ENCODE results near the gene MB. TPM values are rescaled to one million over a fixed set of nuclear protein-coding genes. Genes with fewer than 3 reads are reported as not detected.

Gene MB
- total RNA-seq, 2 experiments from 2014 or later: not detected

GRCh38 chr22:35598396-35598710 is 18.8 kb downstream of the MB start:
- Histone ChIP-seq H3K27me3 (ENCODE audit: control insufficient read depth in 1 of 2, insufficient read depth in 2 of 2, low read length in 2 of 2) (no peaks in the 10 kb centered on the region), H3K36me3 (ENCODE audit: insufficient read depth, low read length) (no peaks in the 10 kb centered on the region), H3K4me3 (ENCODE audit: low read length) (no peak overlapping the region), H3K4me1 (ENCODE audit: insufficient read depth, low read length) (no peaks in the 10 kb centered on the region), H3K9me3 (ENCODE audit: control insufficient read depth in 1 of 2, insufficient read depth in 1 of 2, low read length in 2 of 2) (no peaks in the 10 kb centered on the region), H3K27ac (ENCODE audit: low read depth in 1 of 2, low read length in 2 of 2) (no peak overlapping the region)
- TF ChIP-seq CTCF (IDR thresholded peaks at IDR 0.05): no peak
- ChIA-PET CTCF (no interaction called here), POLR2A (interaction anchor here (0.6 kb wide), 1 partner anchor 65 kb away, joined by 3 read pairs; no protein-coding TSS in a partner anchor)
- DNase-seq (no peak), ATAC-seq (ENCODE audit: poor library complexity) (no peak)
- intact Hi-C loops (cut with DNase I, micrococcal nuclease): no loop called here
- Mint-ChIP-seq H3K4me1 (ENCODE audit: low read depth) (no peaks in the 10 kb centered on the region), H3K27me3 (no peaks in the 10 kb centered on the region), H3K9me3 (no peaks in the 10 kb centered on the region), H3K27ac (no peak overlapping the region), H3K36me3 (ENCODE audit: low read depth) (no peaks in the 10 kb centered on the region), H3K4me3 (no peak overlapping the region)

- H3K36me3 ChIP-seq (ENCODE audit: insufficient read depth, low read length): no peaks in the 10 kb centered on the region
- no peak overlapping the region for H3K4me3 ChIP-seq (ENCODE audit: low read length)
- Mint-ChIP-seq H3K27ac (no peak overlapping the region), H3K4me3 (no peak overlapping the region), H3K36me3 (ENCODE audit: low read depth) (no peaks in the 10 kb centered on the region), H3K9me3 (no peaks in the 10 kb centered on the region), H3K27me3 (no peaks in the 10 kb centered on the region), H3K4me1 (ENCODE audit: low read depth) (no peaks in the 10 kb centered on the region)
- H3K9me3 ChIP-seq (ENCODE audit: control insufficient read depth in 1 of 2, insufficient read depth in 1 of 2, low read length in 2 of 2): no peaks in the 10 kb centered on the region
- TF ChIP-seq CTCF (IDR thresholded peaks at IDR 0.05): no peak
- H3K4me1 ChIP-seq (ENCODE audit: insufficient read depth, low read length): no peaks in the 10 kb centered on the region
- DNase-seq (no peak), ATAC-seq (ENCODE audit: poor library complexity) (no peak)
- H3K27ac ChIP-seq (ENCODE audit: low read depth in 1 of 2, low read length in 2 of 2): no peak overlapping the region
- CTCF ChIA-PET: no interaction called here
- POLR2A ChIA-PET: no interaction called here
- H3K27me3 ChIP-seq (ENCODE audit: control insufficient read depth in 1 of 2, insufficient read depth in 2 of 2, low read length in 2 of 2): no peaks in the 10 kb centered on the region
- intact Hi-C loops (cut with DNase I, micrococcal nuclease): loop anchor here in 1 of 2 experiments (2.0 kb wide), 1 partner anchor 315 kb away; no protein-coding TSS in a partner anchor
Measured at GRCh38 chr22:35597692-35598395, 19.3 kb downstream of the MB start.

- no peak overlapping the region for H3K27ac Mint-ChIP-seq
- no peaks in the 10 kb centered on the region for H3K36me3 ChIP-seq (ENCODE audit: insufficient read depth, low read length)
- no peak overlapping the region for H3K4me3 Mint-ChIP-seq
- H3K4me1 Mint-ChIP-seq (ENCODE audit: low read depth): no peaks in the 10 kb centered on the region
- no peak for TF ChIP-seq CTCF (IDR thresholded peaks at IDR 0.05)
- no peaks in the 10 kb centered on the region for H3K27me3 ChIP-seq (ENCODE audit: control insufficient read depth in 1 of 2, insufficient read depth in 2 of 2, low read length in 2 of 2)
- H3K9me3 ChIP-seq (ENCODE audit: control insufficient read depth in 1 of 2, insufficient read depth in 1 of 2, low read length in 2 of 2): no peaks in the 10 kb centered on the region
- ChIA-PET POLR2A (no interaction called here), CTCF (no interaction called here)
- H3K4me3 ChIP-seq (ENCODE audit: low read length): no peak overlapping the region
- H3K9me3 Mint-ChIP-seq: no peaks in the 10 kb centered on the region
- no peaks in the 10 kb centered on the region for H3K36me3 Mint-ChIP-seq (ENCODE audit: low read depth)
- H3K27me3 Mint-ChIP-seq: no peaks in the 10 kb centered on the region
- H3K27ac ChIP-seq (ENCODE audit: low read depth in 1 of 2, low read length in 2 of 2): no peak overlapping the region
- ATAC-seq (ENCODE audit: poor library complexity) (no peak), DNase-seq (no peak)
- intact Hi-C loops (cut with DNase I, micrococcal nuclease): loop anchor here in 1 of 2 experiments (2.0 kb wide), 1 partner anchor 314 kb away; no protein-coding TSS in a partner anchor
- no peaks in the 10 kb centered on the region for H3K4me1 ChIP-seq (ENCODE audit: insufficient read depth, low read length)
Measured at GRCh38 chr22:35596821-35597220, 20.3 kb downstream of the MB start.
